Stomach (tissue), 9 donors: Measurements from ENCODE around the gene GPR37. TPM values are rescaled to one million over a fixed set of nuclear protein-coding genes. Genes with fewer than 3 reads are reported as not detected.

ENCODE experiments used
- DNase-seq, 2 donors: peaks; one replicate each; pipeline versions ENCODE4 v3.0.0 to v3.0.0-alpha.2; 2013 to 2019
- H3K27ac ChIP-seq, 5 donors: fragments of 200-600 bp in 4 of 5; sonication (generic) in 4 of 5; one replicate each; pipeline ENCODE4 v1.5.1; 2013 to 2019; ENCODE audit warnings: mild to moderate bottlenecking in 1 of 5, moderate library complexity in 1 of 5
- H3K27me3 ChIP-seq, 3 donors: fragments of 200-600 bp; sonication (generic); one replicate each; pipeline ENCODE4 v1.5.1; 2017 to 2019; ENCODE audit warnings: mixed run types in 1 of 3
- H3K36me3 ChIP-seq, 4 donors: fragments of 200-600 bp; sonication (generic); 1 replicate in 3 of 4; 2 replicates in 1 of 4; pipeline ENCODE4 v1.5.1; 2016 to 2019
- H3K4me1 ChIP-seq, 4 donors: fragments of 200-600 bp; sonication (generic); one replicate each; pipeline ENCODE4 v1.5.1; 2016 to 2019
- H3K4me3 ChIP-seq, 4 donors: fragments of 200-600 bp; sonication (generic) in 3 of 4; one replicate each; pipeline ENCODE4 v1.5.1; 2016 to 2019; ENCODE audit warnings: mild to moderate bottlenecking in 1 of 4
- H3K9me3 ChIP-seq, 4 donors: fragments of 200-600 bp; sonication (generic); one replicate each; pipeline ENCODE4 v1.5.1; 2016 to 2019
- CTCF ChIP-seq, 7 experiments: fragments of 450-650 bp in 4 of 7; fragments of 200-600 bp in 3 of 7; sonication (generic) in 3 of 7; IDR thresholded peaks; one replicate each; pipeline ENCODE4 v1.5.1; 2016 to 2019; ENCODE audit warnings: antibody characterized with exemption in 7 of 7, control low read depth in 2 of 7, mild to moderate bottlenecking in 1 of 7
- EP300 ChIP-seq: sonication (generic); formaldehyde crosslinking; IDR thresholded peaks from one replicate; pipeline ENCODE4 v1.6.1; 2017; ENCODE audit warnings: antibody characterized with exemption
- POLR2A ChIP-seq, 4 donors: fragments of 450-650 bp; IDR thresholded peaks; one replicate each; pipeline ENCODE4 v1.6.1; 2016; ENCODE audit warnings: antibody characterized with exemption in 4 of 4, control low read depth in 2 of 4, mild to moderate bottlenecking in 1 of 4, moderate library complexity in 1 of 4
- POLR2AphosphoS5 ChIP-seq, 3 donors: sonication (generic); formaldehyde crosslinking; IDR thresholded peaks; one replicate each; pipeline ENCODE4 v1.6.1; 2016; ENCODE audit warnings: antibody characterized with exemption in 3 of 3
- WGBS, 5 donors: extraction: QIAGEN DNeasy Blood & Tissue Kit in 3 of 5; methylation state at CpG; one replicate each; pipeline versions ENCODE4 v1.1.5 to v1.1.7; 2013 to 2018; 5-methylcytosine and 5-hydroxymethylcytosine counted together
- intact Hi-C: fragments of 100-400 bp; cut with DNase I; formaldehyde crosslinking; loops from one replicate; pipeline ENCODE4 v1.15.1; 2023; ENCODE audit warnings: low total_unique reads
- polyA plus RNA-seq, 3 donors: library from polyadenylated mRNA; stranded (reverse); fragments of 200-250 nt; gene quantifications; one replicate each; pipeline ENCODE4 v1.2.3, GENCODE V29; 2013
- total RNA-seq, 5 donors: library from RNA; depleted of rRNA; stranded (reverse); fragments of >200 nt; gene quantifications; one replicate each; pipeline versions ENCODE4 v1.1.0 to v1.2.3, GENCODE V29; 2014 to 2016
- donor health status: healthy with polysubstance abuse.
- donor health status: Bipolar disorder and iron deficiency.
- donor health status: healthy.

Gene GPR37
- total and polyA plus RNA-seq, 8 donors, result under 0.01 to 9.2 (median 0.52) TPM; not detected in 2

- Histone ChIP-seq H3K36me3 (no peaks in the 10 kb centered on the region), H3K4me1 (no peaks in the 10 kb centered on the region), H3K27ac (no peak overlapping the region), H3K27me3 (no peaks in the 10 kb centered on the region), H3K4me3 (no peak overlapping the region), H3K9me3 (no peaks in the 10 kb centered on the region)
- no peak for DNase-seq
- TF ChIP-seq POLR2AphosphoS5 (IDR thresholded peaks at IDR 0.05) (no peak), EP300 (no peak), CTCF (IDR thresholded peaks at IDR 0.05) (no peak), POLR2A (IDR thresholded peaks at IDR 0.05) (no peak)
- 51 to 61% (median 60%) methylated on average over 4 of the region's 4 CpGs for WGBS, 5 donors
- intact Hi-C loops, result no loop called here
These were observed 47.4 kb downstream of the GPR37 start for GRCh38 chr7:124718032-124718766.

GRCh38 chr7:124716894-124717293 is 48.7 kb downstream of the GPR37 start:
- no peaks in the 10 kb centered on the region for H3K36me3 ChIP-seq
- WGBS, 5 donors, result 96 to 100% (median 98%) methylated on average over 1 of the region's 1 CpG
- no peak for DNase-seq
- H3K9me3 ChIP-seq, result no peaks in the 10 kb centered on the region
- no peak overlapping the region for H3K4me3 ChIP-seq
- intact Hi-C loops, result no loop called here
- no peak overlapping the region for H3K27ac ChIP-seq
- no peaks in the 10 kb centered on the region for H3K4me1 ChIP-seq
- H3K27me3 ChIP-seq, result no peaks in the 10 kb centered on the region
- TF ChIP-seq POLR2AphosphoS5 (IDR thresholded peaks at IDR 0.05), result no peak
- TF ChIP-seq POLR2A (IDR thresholded peaks at IDR 0.05), result no peak
- TF ChIP-seq CTCF (IDR thresholded peaks at IDR 0.05), result no peak
- no peak for TF ChIP-seq EP300

DNA sequence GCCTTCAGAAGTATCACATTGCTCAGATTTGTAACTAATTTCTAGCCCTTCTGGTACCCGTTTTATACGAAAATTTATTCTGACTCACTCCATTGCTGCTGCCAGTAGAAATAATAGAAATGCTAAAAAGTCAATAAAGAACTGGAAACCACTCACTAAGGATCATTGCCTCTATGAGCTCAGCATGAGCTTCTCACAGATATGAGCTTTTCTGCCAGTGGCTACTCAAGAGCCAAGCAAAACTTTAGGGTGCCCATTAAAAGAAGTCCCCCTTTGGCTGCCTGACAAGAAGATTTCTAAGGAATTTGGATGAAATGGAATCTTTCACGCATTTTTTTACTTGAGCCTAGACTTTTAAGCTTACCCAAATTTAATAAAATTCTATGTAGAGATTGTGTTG is 52.5 kb downstream of the GPR37 start:
- no peaks in the 10 kb centered on the region for H3K27me3 ChIP-seq
- WGBS, 5 donors, result 70 to 82% (median 80%) methylated on average over 3 of the region's 3 CpGs
- H3K36me3 ChIP-seq, result no peaks in the 10 kb centered on the region
- no peak for DNase-seq
- intact Hi-C loops, result no loop called here
- no peak overlapping the region for H3K27ac ChIP-seq
- peaks cover 0 to 16% (median 10%) of the 10 kb centered on the region in 4 donors for H3K9me3 ChIP-seq
- no peak overlapping the region for H3K4me3 ChIP-seq
- H3K4me1 ChIP-seq, result no peaks in the 10 kb centered on the region
- TF ChIP-seq POLR2A (IDR thresholded peaks at IDR 0.05), result no peak
- TF ChIP-seq CTCF (IDR thresholded peaks at IDR 0.05), result no peak
- TF ChIP-seq POLR2AphosphoS5 (IDR thresholded peaks at IDR 0.05), result no peak
- no peak for TF ChIP-seq EP300

DNA sequence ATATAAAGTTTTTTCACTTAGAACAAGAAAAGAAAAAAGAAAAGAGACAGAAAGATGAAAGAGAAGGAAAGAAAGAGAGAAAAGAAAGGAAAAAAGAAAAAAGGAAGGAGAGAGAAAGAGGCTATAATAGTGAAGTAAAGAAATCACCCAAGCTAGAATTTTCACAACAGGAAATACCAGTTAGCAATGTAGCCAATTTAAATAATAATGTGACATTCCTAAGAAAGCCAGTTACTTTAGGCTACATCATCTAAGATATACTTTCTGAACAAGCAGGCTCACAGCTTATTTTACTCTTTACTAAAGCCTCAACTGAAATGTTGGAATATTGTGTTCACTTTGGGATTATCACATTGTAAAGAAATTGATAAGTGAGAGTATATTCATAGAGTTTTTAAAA is 53.6 kb downstream of the GPR37 start:
- H3K9me3 ChIP-seq, result peaks cover 0 to 23% (median 14%) of the 10 kb centered on the region in 4 donors
- no peaks in the 10 kb centered on the region for H3K27me3 ChIP-seq
- TF ChIP-seq CTCF (IDR thresholded peaks at IDR 0.05) (no peak), POLR2AphosphoS5 (IDR thresholded peaks at IDR 0.05) (no peak), POLR2A (IDR thresholded peaks at IDR 0.05) (no peak), EP300 (no peak)
- intact Hi-C loops, result no loop called here
- H3K4me3 ChIP-seq, result no peak overlapping the region
- no peak overlapping the region for H3K27ac ChIP-seq
- H3K36me3 ChIP-seq, result no peaks in the 10 kb centered on the region
- DNase-seq, result no peak
- no peaks in the 10 kb centered on the region for H3K4me1 ChIP-seq
